ENCODE results near the gene MRPL48. TPM values are rescaled to one million over a fixed set of nuclear protein-coding genes. Genes with fewer than 3 reads are reported as not detected.

The MRPL48 gene
- total and polyA plus RNA-seq, 2 of the 8 experiments (the other 6 are each of a cell fraction or from before 2014, with no cell fraction given), result 34.9 to 59.9 TPM

DNA sequence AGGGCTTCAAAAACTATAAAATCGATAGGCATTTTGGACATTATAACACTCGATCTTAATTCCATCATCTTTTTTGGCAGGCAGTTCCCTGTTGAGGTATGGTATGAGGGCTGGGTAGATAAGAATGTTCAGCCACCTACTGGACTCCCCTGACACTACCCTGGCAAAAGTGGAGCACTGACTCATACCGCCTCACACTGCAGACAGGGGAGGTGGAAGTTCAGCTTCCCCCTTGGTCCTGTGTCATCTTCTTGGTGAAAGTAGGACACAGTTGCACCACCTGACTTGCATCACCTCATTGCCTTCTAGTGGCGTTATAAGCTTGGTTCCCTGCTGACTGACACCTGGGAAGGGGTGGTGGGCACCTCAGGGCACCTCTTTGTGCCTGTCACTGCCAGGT, 119.5 kb downstream of the MRPL48 start (continued):
- TF ChIP-seq SUZ12 (IDR thresholded peaks at IDR 0.05; ENCODE audit: low read length) (no peak), CEBPB (IDR thresholded peaks at IDR 0.05; ENCODE audit: low read depth, low read length) (no peak)
